Cardiac septum (tissue), 1 donor: Measurements from ENCODE around the gene TMCO4. TPM values are rescaled to one million over a fixed set of nuclear protein-coding genes. Genes with fewer than 3 reads are reported as not detected.

Experiments
- DNase-seq: peaks from one replicate; pipeline ENCODE4 v3.0.0-alpha.2; 2020; ENCODE audit warnings: low spot score
- intact Hi-C: fragments of 100-400 bp; cut with DNase I; formaldehyde crosslinking; loops from one replicate; pipeline ENCODE4 v1.14.0; 2022
- total RNA-seq: library from RNA; stranded (reverse); fragmentation: NEBNext Ultra II Directional; extraction: Animal tissue kit (Norgen Biotek cat#: 25700); gene quantifications from one replicate; pipeline ENCODE4 v1.2.1, GENCODE V29; 2021
- donor health status: DM: no; HTN: no; CAD: no.

TMCO4 gene
- total RNA-seq, 1 donor from 2014 or later = 9.3 TPM

DNA sequence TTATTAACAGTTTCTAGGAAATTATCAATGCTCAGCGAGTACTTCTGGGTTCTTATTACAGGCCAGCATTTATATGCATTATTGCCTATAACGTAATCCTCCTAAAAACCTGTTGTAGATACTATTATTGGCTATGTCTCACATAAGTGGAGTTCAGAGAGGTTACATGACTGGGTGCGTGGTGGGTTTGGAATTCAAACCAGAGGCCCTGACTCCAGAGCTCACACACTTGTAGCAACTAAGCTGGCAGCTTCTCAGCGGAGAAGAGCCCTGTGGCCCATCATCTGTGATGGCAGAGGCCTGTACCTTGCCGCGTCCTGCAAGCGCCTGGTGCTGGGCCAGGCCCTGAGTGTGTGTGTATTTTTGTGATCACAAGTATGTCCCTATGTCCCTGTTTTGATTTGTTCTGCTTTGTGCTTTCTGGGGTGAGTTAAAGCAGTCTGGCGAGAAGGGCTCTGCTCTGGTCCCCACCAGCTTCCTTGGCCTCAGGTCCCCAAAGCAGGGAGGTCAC is 68.3 kb downstream of the TMCO4 start:
- intact Hi-C loops = no loop called here
- DNase-seq = no peak

DNA sequence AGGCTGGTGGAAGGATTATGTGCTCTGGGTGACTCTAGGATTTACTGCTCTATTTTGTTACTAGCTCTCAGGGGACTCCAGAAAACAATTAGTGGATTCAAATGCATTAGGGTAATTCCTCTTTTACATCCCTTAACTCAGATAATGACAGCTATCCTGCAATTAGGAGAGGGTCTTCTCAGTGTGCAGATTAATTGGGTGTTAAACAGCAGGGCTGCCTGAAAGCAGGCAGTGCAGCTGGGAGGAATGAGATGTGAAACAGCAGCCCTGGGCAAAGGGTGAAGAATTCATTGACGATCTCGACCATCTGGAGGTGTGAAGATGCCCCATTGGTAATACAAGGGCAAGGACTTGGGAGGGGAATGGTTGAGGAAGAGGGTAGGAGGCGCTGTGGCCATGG is 68.9 kb downstream of the TMCO4 start:
- no peak for DNase-seq
- intact Hi-C loops = no loop called here

DNA sequence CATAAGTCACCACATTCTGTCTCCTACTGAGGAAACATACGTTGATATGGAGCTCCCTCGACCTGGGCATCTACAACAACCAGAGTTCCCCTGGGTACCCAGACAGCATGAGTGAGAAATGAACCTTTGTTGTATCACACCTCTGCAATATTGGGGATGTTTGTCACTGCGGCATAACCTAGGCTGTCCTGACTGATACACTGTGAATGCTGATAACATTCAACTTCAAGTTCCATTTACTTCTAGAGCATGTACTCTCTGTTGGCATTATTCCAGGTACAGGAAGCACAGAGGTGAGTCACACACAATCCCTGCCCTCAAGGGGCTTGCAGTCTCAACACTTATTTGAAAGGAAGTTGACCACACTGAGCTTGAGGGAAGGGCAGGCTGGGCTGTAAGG is 69.5 kb downstream of the TMCO4 start:
- DNase-seq = no peak
- intact Hi-C loops = no loop called here

DNA sequence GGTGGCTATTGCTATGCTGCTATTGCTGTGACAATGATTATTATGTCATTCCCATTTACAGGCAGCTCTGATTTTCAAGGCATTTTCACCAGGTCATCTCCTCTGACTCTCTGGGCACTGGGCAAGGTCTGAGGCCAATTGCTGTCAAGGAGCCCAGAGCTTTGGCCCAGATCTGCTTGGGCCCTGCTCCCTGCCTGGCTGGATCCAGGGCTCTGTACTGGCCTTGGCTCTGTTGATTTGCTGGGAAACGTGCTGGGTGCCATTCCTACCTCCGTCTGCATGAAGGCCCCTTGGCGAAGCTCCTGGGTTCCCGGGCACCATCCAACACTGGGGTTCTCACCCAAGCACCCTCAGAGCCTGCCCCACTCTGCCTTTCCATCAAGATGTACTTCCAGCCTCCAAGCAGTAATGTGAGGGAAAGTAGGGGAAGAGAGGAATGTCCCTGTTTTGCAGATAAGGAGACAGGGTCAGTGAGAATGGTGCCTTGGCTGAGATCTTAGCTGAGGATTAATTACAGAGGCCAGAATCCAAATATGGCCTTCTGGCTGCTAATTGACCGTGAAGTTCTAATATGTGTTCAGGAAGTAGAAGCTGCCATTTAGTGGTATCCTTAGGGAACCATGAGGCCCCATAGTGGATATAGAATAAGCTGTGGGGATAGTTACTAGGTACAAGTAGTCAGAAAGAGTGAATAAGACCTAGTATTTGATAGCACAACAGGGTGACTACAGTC is 71.1 kb downstream of the TMCO4 start:
- DNase-seq = no peak
- intact Hi-C loops = no loop called here

DNA sequence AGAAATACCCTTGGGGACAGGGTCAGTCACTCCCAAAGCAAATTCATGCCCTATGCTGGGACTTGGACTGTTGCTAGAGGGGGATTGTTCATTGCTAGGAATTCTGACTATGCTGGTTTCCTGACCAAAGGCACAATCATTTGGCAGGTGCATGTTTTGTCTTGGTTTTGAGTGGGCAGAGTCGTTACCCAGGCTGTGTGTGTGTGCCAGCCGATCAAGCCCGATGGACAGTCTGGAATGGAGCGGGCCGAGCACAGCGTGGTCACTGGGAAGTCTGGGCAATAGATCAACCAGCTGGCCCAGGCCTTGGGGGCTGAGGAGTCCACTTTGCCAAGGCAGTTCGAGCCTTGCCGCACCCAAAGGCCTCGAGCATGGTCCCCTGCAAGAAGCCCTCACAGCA is 74.1 kb downstream of the TMCO4 start:
- intact Hi-C loops = no loop called here
- DNase-seq = no peak

DNA sequence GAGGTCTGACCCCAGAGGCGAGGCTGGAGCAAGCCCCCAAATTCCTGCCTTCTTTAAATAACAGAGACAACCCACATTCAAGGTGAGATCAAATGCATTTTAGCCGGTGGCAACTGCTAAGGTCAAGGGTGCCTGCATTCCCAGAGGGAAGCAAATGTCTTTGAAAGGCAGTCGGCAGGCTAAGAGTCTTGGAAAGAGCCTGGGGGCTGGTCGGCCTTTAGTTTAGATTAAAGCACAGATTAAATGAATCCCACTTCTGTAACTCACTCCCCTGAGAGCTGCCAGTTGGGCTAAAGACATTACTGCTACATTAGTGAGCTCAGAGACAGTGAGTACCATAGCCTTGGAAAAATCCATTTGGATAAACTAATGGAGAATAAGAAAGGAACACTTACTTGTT is 75.8 kb downstream of the TMCO4 start:
- intact Hi-C loops = no loop called here
- no peak for DNase-seq

DNA sequence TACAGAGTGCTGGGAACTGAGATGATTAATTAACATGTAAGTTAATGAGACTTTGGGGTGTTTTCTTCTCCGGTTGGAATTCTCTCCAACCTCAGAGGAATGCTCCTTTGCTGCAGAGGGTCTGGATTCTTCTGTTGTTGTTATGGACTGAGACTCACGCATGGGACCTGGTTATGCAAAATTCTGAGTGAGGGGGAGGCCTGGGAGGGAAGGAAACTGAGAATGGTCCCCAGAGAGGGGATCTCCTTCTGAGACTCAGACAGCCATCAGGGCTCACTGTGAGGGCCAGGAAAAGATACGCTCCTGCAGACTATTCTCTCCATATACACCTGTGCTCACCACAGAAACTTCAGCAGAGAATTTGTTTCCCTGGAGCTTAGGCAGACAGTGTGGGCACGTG is 78.7 kb downstream of the TMCO4 start:
- intact Hi-C loops = no loop called here
- no peak for DNase-seq

DNA sequence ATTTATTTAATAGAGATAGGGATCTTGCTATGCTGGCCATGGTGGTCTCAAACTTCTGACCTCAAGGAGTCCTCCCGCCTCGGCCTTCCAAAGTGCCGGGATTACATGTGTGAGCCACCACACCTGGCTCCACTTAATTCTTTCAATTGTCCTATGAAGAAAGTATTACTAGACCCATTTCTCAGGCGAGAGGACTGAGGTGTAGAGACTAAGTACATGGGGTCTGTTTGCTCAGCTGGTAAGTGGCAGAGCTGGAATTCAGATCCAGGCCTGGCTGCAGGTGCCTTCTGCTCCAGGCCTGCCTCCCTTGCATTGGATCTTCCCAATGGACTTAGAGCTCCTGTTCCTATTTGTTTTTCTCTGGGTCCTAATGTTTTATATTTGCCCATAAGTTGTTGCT is 79.5 kb downstream of the TMCO4 start:
- intact Hi-C loops = no loop called here
- no peak for DNase-seq

DNA sequence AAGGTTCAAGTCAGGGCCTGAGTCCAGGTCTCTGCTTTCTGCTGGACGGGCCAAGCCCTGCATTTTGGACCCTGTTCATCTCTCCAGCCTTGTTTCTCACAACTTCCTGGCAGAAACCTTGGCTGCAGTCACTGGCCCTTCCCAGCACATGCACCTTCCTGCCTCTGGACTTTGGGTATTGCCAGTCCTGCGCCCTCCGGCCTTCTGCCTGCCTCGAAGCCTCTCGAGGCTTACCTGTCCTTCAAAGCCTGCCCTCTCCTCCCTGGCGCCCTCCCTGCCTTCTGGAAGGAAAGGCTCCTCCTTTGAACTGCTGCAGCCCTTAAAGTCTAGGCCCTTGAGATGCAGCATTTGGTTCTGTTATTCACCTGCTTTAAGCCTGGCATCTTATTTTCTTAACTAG is 82.2 kb downstream of the TMCO4 start:
- intact Hi-C loops = no loop called here

DNA sequence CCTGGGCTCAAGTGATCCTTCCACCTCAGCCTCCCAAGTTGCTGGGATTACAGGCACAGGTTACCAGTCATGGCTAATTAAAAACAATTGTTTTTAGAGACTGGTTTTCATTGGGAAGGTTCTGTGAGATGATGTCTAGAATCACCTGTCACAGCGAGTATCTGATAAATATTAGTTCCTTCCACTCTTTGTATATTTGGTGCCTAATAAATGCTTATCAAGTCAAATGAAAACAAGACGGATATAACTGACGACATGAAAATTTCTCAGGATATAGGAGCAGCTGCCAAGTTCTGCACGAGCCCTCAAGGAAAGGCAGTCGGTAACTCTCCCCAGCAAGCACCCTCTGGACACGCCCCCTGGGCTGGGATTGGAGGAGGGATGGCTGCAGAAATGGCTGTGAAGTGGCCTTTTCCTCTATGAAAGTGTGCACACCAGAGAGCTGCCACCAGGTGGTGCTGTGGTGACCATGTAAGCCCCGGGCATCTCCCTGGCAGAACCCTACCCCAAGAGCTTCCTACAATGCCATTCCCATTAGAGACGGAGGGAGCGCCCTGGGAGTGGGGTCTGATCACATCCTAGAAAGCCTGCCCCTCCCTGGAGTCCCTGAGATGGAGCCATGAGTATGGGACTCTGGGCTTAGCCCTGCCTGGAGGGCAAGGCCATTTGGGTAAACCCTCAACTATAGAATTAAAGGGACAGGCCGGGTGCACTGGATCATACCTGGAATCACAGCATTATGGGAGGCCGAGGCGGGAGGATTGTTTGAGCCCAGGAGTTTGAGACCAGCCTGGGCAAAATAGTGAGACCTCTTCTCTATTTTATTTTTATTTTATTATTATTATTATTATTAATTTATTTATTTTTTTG is 84.1 kb downstream of the TMCO4 start:
- intact Hi-C loops = no loop called here
- DNase-seq = peak; percentile 82

More for the DNA sequence above, 82.2 kb downstream of the TMCO4 start:
- DNase-seq = no peak

DNA sequence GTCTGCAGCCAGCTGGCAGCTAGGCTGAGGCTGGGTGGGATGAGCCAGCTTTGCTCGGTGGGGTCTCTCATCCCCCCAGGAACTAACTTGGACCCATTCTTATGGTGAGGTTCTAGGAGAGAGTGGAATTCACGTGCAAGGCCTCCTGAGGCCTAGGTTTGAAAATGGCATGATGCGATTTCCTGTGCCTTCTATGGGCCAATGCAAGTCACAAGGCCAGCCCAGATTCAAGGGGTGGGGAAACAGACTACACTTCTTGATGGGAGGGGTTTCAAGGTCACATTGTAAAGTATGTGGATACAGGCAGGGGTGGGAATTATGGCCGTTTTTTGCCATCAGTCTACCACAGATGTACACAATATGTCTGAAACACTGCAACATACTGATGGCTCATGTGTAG is 86.8 kb downstream of the TMCO4 start:
- intact Hi-C loops = no loop called here
- DNase-seq = no peak

DNA sequence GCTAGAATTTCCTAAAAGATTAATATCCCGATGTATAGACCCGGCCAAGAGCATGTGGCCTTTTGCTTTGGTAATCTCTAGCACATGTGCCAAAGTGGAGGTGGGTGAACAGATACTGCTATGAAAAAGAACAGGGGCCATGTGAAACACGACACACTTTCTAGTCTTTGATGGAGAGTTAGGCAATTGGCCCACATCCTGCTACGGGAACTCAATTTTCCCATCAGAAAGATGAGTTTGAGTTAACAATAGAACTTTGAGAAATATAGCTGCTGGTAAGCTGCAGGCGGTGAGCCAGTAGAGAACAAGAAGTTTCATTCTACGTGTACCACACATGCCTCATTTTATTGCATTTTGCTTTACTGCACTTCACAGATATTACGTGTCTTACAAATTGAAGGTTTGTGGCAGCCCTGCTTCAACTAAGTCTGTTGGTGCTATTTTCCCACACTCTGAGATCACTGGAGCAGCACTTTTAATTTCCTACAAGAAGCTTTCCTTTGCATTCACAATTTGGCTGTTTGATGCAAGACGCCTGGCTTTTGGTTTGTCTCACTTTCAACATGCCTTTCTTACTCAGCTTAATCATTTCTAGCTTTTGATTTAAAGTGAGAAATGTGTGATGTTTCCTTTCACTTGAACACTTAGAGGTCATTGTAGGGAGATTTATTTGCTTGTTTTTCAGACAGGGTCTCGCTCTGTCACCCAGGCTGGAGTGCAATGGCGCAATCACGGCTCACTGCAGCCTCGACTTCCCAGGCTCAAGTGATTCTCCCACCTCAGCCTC is 88.7 kb downstream of the TMCO4 start:
- intact Hi-C loops = no loop called here
- no peak for DNase-seq

DNA sequence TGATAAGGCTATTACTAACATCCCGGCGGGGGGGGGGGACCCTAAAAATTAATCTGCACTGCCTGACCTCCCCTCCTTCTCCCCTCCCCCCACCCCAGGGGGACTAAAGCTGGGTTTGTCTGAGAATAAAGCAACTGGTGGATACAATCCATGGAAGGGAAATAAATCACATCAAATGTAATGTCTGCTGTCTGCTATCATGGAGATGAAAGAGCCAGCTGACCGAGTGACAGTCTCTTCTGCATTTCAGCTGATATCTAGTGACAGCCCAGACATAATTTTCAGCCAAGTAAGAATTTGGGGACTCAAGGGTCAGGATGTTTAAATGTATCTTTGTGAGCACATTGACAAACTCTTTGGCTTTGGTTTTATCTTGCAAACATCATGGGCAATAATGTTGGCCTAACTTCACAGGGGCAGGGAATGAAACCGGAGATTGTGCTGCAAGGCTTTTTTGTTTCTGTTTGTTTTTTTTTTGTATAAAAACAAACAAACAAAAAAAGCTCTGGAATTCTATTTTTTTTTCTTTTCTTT is 90.4 kb downstream of the TMCO4 start:
- DNase-seq = no peak
- intact Hi-C loops = no loop called here

DNA sequence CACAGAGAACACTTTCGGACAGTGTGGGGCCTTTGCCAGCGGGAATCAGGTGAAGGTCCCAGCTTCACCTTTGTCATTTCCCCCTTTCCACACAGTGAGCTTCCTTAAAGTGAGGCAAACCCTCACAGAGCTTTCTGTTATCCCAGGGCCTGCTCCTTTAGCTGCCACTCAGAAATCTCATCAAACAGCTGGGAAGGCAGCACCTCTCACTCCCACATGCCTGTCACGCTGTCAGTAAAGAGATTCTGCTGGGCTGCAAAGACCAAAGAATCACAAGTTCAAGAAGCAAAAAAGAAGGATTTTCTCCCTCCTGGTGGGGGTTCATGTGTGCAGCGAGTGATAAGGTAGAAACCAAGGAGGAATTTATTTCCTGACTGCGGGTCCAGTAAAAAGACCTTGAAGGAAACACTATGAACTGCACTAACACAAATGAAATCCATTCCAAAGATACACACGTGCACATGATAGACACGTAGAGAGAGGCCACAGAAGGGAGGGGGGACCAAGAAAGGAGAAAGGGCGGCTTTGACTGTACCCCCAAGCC is 91.1 kb downstream of the TMCO4 start:
- no peak for DNase-seq
- intact Hi-C loops = no loop called here

DNA sequence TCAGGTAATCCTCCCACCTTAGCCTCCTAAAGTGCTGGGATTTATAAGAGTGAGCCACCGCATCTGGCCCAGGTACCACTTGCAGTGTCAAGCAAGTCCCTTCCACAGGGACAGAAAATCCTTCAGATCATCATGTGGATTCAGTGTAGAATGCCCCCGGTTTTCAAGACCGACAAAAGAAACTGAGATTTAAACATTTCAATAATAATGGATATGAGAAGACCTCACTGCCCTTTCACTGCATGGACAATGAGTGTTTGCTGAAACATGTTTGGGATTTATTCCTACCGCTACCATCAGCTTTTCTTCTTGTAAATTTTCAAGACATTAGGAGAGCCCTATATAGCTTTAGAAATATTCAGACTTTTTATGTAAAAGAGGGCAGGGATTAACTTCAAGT is 93.6 kb downstream of the TMCO4 start:
- intact Hi-C loops = no loop called here
- no peak for DNase-seq

DNA sequence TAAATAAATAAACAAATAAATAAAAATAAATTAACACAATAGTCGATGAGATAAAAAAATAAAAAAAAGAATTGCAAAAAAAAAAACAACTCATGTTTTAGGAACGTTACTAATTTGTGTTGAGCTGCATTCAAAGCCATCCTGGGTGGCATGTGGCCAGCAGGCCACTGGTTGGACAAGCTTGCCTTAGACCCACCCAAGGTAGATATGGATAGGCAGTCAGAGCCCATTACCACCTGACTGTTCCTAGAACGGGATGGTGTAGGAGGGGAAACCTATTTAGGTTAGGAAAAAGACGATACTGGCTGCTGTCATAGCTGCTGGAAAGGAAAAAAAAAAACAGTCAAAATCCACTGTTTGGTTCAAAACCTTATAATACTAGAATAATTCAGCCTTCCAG is 94.3 kb downstream of the TMCO4 start:
- DNase-seq = no peak
- intact Hi-C loops = loop anchor here (2.0 kb wide), 1 partner anchor 45 kb away; no protein-coding TSS in a partner anchor

DNA sequence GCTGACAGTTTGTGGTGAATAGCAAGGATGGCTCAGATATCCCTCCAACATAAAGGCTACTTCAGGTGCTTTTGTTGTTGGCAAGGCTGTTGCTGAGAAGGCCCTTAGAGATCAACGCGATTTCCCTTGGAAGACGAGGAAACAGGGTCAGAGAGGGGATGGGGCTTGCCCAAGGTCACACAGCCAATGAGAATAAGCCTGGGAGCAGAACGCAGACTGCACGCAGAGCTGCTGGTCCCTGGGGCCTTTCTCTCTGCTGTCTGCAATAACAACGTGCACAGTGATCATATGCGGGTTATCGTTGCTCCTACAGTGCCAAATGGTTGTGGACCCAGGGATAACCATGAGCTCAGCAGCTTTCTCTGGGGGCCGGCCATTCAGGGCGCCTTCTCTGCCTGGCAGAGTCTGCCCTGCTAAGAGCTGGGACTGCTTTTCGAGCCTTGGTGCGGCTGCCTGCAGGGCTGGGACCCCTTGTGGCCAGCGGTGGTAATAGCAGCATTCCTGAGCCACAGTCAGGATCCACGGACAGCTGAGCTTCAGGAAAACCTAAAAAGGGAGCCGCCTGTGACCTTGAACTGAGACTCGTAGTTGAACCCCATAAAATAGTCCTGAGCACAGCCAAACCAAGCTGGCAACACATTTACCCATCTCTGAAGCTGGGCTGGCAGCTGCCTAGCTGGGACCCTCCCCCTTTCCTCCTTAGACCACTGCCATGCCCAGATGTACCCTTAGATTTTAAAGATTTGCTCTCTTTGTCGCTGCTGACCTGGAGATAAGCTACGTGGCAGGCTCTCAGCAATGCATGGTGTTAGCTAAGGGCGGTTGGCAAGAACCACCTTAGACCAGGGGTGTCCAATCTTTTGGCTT is 95.2 kb downstream of the TMCO4 start:
- intact Hi-C loops = loop anchor here (2.0 kb wide), 1 partner anchor 44 kb away; no protein-coding TSS in a partner anchor

DNA sequence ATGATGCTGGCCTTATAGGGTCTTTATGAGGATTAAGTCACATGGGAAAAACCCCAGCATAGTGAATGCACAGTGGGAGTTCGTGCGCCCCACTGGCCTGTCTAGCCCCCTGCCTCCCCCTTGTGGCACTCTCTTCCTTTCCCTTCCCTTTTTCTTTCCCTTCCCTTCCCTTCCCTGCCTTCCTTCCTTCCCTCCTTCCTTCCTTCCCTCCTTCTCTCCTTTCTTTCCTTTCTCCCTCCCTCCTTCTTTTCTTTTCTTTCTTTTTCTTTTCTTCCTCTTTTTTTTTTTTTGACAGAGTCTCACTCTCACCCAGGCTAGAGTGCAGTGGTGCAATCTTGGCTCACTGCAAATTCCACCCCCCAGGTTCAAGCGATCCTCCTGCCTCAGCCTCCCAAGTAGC is 96.4 kb downstream of the TMCO4 start:
- no peak for DNase-seq
- intact Hi-C loops = no loop called here

More for the DNA sequence above, 95.2 kb downstream of the TMCO4 start:
- DNase-seq = no peak
